ENCODE results near the gene LRRC37B.
"Not testable (repeated sequence)": the region's sequence is repeated elsewhere in the genome, so short reads cannot be mapped to it uniquely, and the experiment has no call there.

Gene LRRC37B

GRCh38 chr17:32040246-32040645, 33.1 kb downstream of the LRRC37B start:
- H3K27ac ChIP-seq (ENCODE audit: low read depth in 2 of 2, low read length in 2 of 2); H3K4me1 ChIP-seq (ENCODE audit: control insufficient read depth in 2 of 2, insufficient read depth in 2 of 2, low read length in 2 of 2); H3K9ac ChIP-seq (ENCODE audit: low read depth in 1 of 2, low read length in 2 of 2); H3K27me3 ChIP-seq (ENCODE audit: control insufficient read depth in 2 of 2, insufficient read depth in 2 of 2, low read length in 2 of 2); H3K4me3 ChIP-seq (ENCODE audit: low read length in 2 of 2); H3K9me3 ChIP-seq (ENCODE audit: control insufficient read depth in 2 of 2, low read length in 2 of 2): not testable (repeated sequence)
- H3K36me3 ChIP-seq (ENCODE audit: control insufficient read depth in 2 of 2, insufficient read depth in 2 of 2, low read length in 2 of 2) = peaks cover 0 to 13% of the 10 kb centered on the region in 2 donors

GRCh38 chr17:32041306-32041875, 34.2 kb downstream of the LRRC37B start:
- not testable (repeated sequence) for H3K36me3 ChIP-seq (ENCODE audit: control insufficient read depth in 2 of 2, insufficient read depth in 2 of 2, low read length in 2 of 2); H3K9me3 ChIP-seq (ENCODE audit: control insufficient read depth in 2 of 2, low read length in 2 of 2); H3K27me3 ChIP-seq (ENCODE audit: control insufficient read depth in 2 of 2, insufficient read depth in 2 of 2, low read length in 2 of 2); H3K4me3 ChIP-seq (ENCODE audit: low read length in 2 of 2); H3K4me1 ChIP-seq (ENCODE audit: control insufficient read depth in 2 of 2, insufficient read depth in 2 of 2, low read length in 2 of 2); H3K9ac ChIP-seq (ENCODE audit: low read depth in 1 of 2, low read length in 2 of 2); H3K27ac ChIP-seq (ENCODE audit: low read depth in 2 of 2, low read length in 2 of 2)

GRCh38 chr17:32042266-32042665, 35.1 kb downstream of the LRRC37B start:
- H3K4me1 ChIP-seq (ENCODE audit: control insufficient read depth in 2 of 2, insufficient read depth in 2 of 2, low read length in 2 of 2); H3K9me3 ChIP-seq (ENCODE audit: control insufficient read depth in 2 of 2, low read length in 2 of 2); H3K9ac ChIP-seq (ENCODE audit: low read depth in 1 of 2, low read length in 2 of 2); H3K4me3 ChIP-seq (ENCODE audit: low read length in 2 of 2); H3K27me3 ChIP-seq (ENCODE audit: control insufficient read depth in 2 of 2, insufficient read depth in 2 of 2, low read length in 2 of 2); H3K36me3 ChIP-seq (ENCODE audit: control insufficient read depth in 2 of 2, insufficient read depth in 2 of 2, low read length in 2 of 2); H3K27ac ChIP-seq (ENCODE audit: low read depth in 2 of 2, low read length in 2 of 2): not testable (repeated sequence)

GRCh38 chr17:32045611-32046010, 38.4 kb downstream of the LRRC37B start:
- not testable (repeated sequence) for H3K27ac ChIP-seq (ENCODE audit: low read depth in 2 of 2, low read length in 2 of 2); H3K4me3 ChIP-seq (ENCODE audit: low read length in 2 of 2); H3K9ac ChIP-seq (ENCODE audit: low read depth in 1 of 2, low read length in 2 of 2); H3K9me3 ChIP-seq (ENCODE audit: control insufficient read depth in 2 of 2, low read length in 2 of 2); H3K27me3 ChIP-seq (ENCODE audit: control insufficient read depth in 2 of 2, insufficient read depth in 2 of 2, low read length in 2 of 2); H3K4me1 ChIP-seq (ENCODE audit: control insufficient read depth in 2 of 2, insufficient read depth in 2 of 2, low read length in 2 of 2); H3K36me3 ChIP-seq (ENCODE audit: control insufficient read depth in 2 of 2, insufficient read depth in 2 of 2, low read length in 2 of 2)

GRCh38 chr17:32047663-32048062, 40.5 kb downstream of the LRRC37B start:
- H3K4me3 ChIP-seq (ENCODE audit: low read length in 2 of 2); H3K36me3 ChIP-seq (ENCODE audit: control insufficient read depth in 2 of 2, insufficient read depth in 2 of 2, low read length in 2 of 2); H3K27ac ChIP-seq (ENCODE audit: low read depth in 2 of 2, low read length in 2 of 2); H3K4me1 ChIP-seq (ENCODE audit: control insufficient read depth in 2 of 2, insufficient read depth in 2 of 2, low read length in 2 of 2); H3K9me3 ChIP-seq (ENCODE audit: control insufficient read depth in 2 of 2, low read length in 2 of 2); H3K27me3 ChIP-seq (ENCODE audit: control insufficient read depth in 2 of 2, insufficient read depth in 2 of 2, low read length in 2 of 2); H3K9ac ChIP-seq (ENCODE audit: low read depth in 1 of 2, low read length in 2 of 2): not testable (repeated sequence)

GRCh38 chr17:32054985-32055384, 47.8 kb downstream of the LRRC37B start:
- H3K27ac ChIP-seq (ENCODE audit: low read depth in 2 of 2, low read length in 2 of 2); H3K4me3 ChIP-seq (ENCODE audit: low read length in 2 of 2); H3K36me3 ChIP-seq (ENCODE audit: control insufficient read depth in 2 of 2, insufficient read depth in 2 of 2, low read length in 2 of 2); H3K27me3 ChIP-seq (ENCODE audit: control insufficient read depth in 2 of 2, insufficient read depth in 2 of 2, low read length in 2 of 2); H3K9ac ChIP-seq (ENCODE audit: low read depth in 1 of 2, low read length in 2 of 2); H3K9me3 ChIP-seq (ENCODE audit: control insufficient read depth in 2 of 2, low read length in 2 of 2); H3K4me1 ChIP-seq (ENCODE audit: control insufficient read depth in 2 of 2, insufficient read depth in 2 of 2, low read length in 2 of 2): not testable (repeated sequence)

- not testable (repeated sequence) for H3K36me3 ChIP-seq (ENCODE audit: control insufficient read depth in 2 of 2, insufficient read depth in 2 of 2, low read length in 2 of 2); H3K9me3 ChIP-seq (ENCODE audit: control insufficient read depth in 2 of 2, low read length in 2 of 2); H3K27me3 ChIP-seq (ENCODE audit: control insufficient read depth in 2 of 2, insufficient read depth in 2 of 2, low read length in 2 of 2); H3K27ac ChIP-seq (ENCODE audit: low read depth in 2 of 2, low read length in 2 of 2); H3K9ac ChIP-seq (ENCODE audit: low read depth in 1 of 2, low read length in 2 of 2); H3K4me1 ChIP-seq (ENCODE audit: control insufficient read depth in 2 of 2, insufficient read depth in 2 of 2, low read length in 2 of 2); H3K4me3 ChIP-seq (ENCODE audit: low read length in 2 of 2)
Observed at GRCh38 chr17:32055425-32055824, 48.2 kb downstream of the LRRC37B start.

GRCh38 chr17:32056500-32056899, 49.3 kb downstream of the LRRC37B start:
- not testable (repeated sequence) for H3K27me3 ChIP-seq (ENCODE audit: control insufficient read depth in 2 of 2, insufficient read depth in 2 of 2, low read length in 2 of 2); H3K36me3 ChIP-seq (ENCODE audit: control insufficient read depth in 2 of 2, insufficient read depth in 2 of 2, low read length in 2 of 2); H3K9ac ChIP-seq (ENCODE audit: low read depth in 1 of 2, low read length in 2 of 2)

GRCh38 chr17:32057460-32058105, 50.4 kb downstream of the LRRC37B start:
- H3K27me3 ChIP-seq (ENCODE audit: control insufficient read depth in 2 of 2, insufficient read depth in 2 of 2, low read length in 2 of 2); H3K9ac ChIP-seq (ENCODE audit: low read depth in 1 of 2, low read length in 2 of 2); H3K9me3 ChIP-seq (ENCODE audit: control insufficient read depth in 2 of 2, low read length in 2 of 2); H3K4me1 ChIP-seq (ENCODE audit: control insufficient read depth in 2 of 2, insufficient read depth in 2 of 2, low read length in 2 of 2); H3K4me3 ChIP-seq (ENCODE audit: low read length in 2 of 2); H3K36me3 ChIP-seq (ENCODE audit: control insufficient read depth in 2 of 2, insufficient read depth in 2 of 2, low read length in 2 of 2); H3K27ac ChIP-seq (ENCODE audit: low read depth in 2 of 2, low read length in 2 of 2): not testable (repeated sequence)

More at GRCh38 chr17:32056500-32056899, 49.3 kb downstream of the LRRC37B start:
- H3K9me3 ChIP-seq (ENCODE audit: control insufficient read depth in 2 of 2, low read length in 2 of 2); H3K4me1 ChIP-seq (ENCODE audit: control insufficient read depth in 2 of 2, insufficient read depth in 2 of 2, low read length in 2 of 2); H3K4me3 ChIP-seq (ENCODE audit: low read length in 2 of 2); H3K27ac ChIP-seq (ENCODE audit: low read depth in 2 of 2, low read length in 2 of 2): not testable (repeated sequence)

- not testable (repeated sequence) for H3K36me3 ChIP-seq (ENCODE audit: control insufficient read depth in 2 of 2, insufficient read depth in 2 of 2, low read length in 2 of 2); H3K9me3 ChIP-seq (ENCODE audit: control insufficient read depth in 2 of 2, low read length in 2 of 2); H3K4me3 ChIP-seq (ENCODE audit: low read length in 2 of 2); H3K27me3 ChIP-seq (ENCODE audit: control insufficient read depth in 2 of 2, insufficient read depth in 2 of 2, low read length in 2 of 2); H3K9ac ChIP-seq (ENCODE audit: low read depth in 1 of 2, low read length in 2 of 2); H3K4me1 ChIP-seq (ENCODE audit: control insufficient read depth in 2 of 2, insufficient read depth in 2 of 2, low read length in 2 of 2); H3K27ac ChIP-seq (ENCODE audit: low read depth in 2 of 2, low read length in 2 of 2)
Observed at GRCh38 chr17:32060695-32061094, 53.5 kb downstream of the LRRC37B start.

GRCh38 chr17:32061840-32062239, 54.7 kb downstream of the LRRC37B start:
- not testable (repeated sequence) for H3K4me3 ChIP-seq (ENCODE audit: low read length in 2 of 2); H3K27me3 ChIP-seq (ENCODE audit: control insufficient read depth in 2 of 2, insufficient read depth in 2 of 2, low read length in 2 of 2); H3K9ac ChIP-seq (ENCODE audit: low read depth in 1 of 2, low read length in 2 of 2); H3K4me1 ChIP-seq (ENCODE audit: control insufficient read depth in 2 of 2, insufficient read depth in 2 of 2, low read length in 2 of 2); H3K9me3 ChIP-seq (ENCODE audit: control insufficient read depth in 2 of 2, low read length in 2 of 2); H3K36me3 ChIP-seq (ENCODE audit: control insufficient read depth in 2 of 2, insufficient read depth in 2 of 2, low read length in 2 of 2); H3K27ac ChIP-seq (ENCODE audit: low read depth in 2 of 2, low read length in 2 of 2)
